Esophagus muscularis mucosa (tissue), 4 donors: Measurements from ENCODE around the gene STARD9.

Experiments used
- EP300 ChIP-seq: sonication (generic); formaldehyde crosslinking; IDR thresholded peaks from one replicate; pipeline ENCODE4 v1.6.1; 2017; ENCODE audit warnings: antibody characterized with exemption
- POLR2A ChIP-seq: fragments of 450-650 bp; IDR thresholded peaks from one replicate; pipeline ENCODE4 v1.6.1; 2017; ENCODE audit warnings: antibody characterized with exemption, moderate library complexity, mild to moderate bottlenecking, low read depth
- POLR2AphosphoS5 ChIP-seq, 2 donors: sonication (generic); formaldehyde crosslinking; IDR thresholded peaks; one replicate each; pipeline ENCODE4 v1.6.1; 2017; ENCODE audit warnings: antibody characterized with exemption in 2 of 2
- TF ChIP-seq, protein P1 (sequence below), 3 experiments: fragments of 200-600 bp in 2 of 3; fragments of 450-650 bp in 1 of 3; sonication (generic) in 2 of 3; IDR thresholded peaks; one replicate each; pipeline ENCODE4 v1.5.1; 2017 to 2019; ENCODE audit warnings: antibody characterized with exemption in 3 of 3, mild to moderate bottlenecking in 2 of 3, moderate library complexity in 1 of 3

- TF ChIP-seq, protein P1, sequence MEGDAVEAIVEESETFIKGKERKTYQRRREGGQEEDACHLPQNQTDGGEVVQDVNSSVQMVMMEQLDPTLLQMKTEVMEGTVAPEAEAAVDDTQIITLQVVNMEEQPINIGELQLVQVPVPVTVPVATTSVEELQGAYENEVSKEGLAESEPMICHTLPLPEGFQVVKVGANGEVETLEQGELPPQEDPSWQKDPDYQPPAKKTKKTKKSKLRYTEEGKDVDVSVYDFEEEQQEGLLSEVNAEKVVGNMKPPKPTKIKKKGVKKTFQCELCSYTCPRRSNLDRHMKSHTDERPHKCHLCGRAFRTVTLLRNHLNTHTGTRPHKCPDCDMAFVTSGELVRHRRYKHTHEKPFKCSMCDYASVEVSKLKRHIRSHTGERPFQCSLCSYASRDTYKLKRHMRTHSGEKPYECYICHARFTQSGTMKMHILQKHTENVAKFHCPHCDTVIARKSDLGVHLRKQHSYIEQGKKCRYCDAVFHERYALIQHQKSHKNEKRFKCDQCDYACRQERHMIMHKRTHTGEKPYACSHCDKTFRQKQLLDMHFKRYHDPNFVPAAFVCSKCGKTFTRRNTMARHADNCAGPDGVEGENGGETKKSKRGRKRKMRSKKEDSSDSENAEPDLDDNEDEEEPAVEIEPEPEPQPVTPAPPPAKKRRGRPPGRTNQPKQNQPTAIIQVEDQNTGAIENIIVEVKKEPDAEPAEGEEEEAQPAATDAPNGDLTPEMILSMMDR (IDR thresholded peaks at IDR 0.05): no peak
- no peak for TF ChIP-seq EP300
- TF ChIP-seq POLR2AphosphoS5 (IDR thresholded peaks at IDR 0.05): no peak
- TF ChIP-seq POLR2A: no peak
These were observed 115.9 kb downstream of the STARD9 start for GRCh38 chr15:42691308-42691707.
